HCEC 1CT (cell line): ENCODE measurements around the gene G0S2.

Experiments
- DNase-seq: peaks from one replicate; pipeline ENCODE4 v3.0.0-alpha.2; 2017

G0S2 gene

DNA sequence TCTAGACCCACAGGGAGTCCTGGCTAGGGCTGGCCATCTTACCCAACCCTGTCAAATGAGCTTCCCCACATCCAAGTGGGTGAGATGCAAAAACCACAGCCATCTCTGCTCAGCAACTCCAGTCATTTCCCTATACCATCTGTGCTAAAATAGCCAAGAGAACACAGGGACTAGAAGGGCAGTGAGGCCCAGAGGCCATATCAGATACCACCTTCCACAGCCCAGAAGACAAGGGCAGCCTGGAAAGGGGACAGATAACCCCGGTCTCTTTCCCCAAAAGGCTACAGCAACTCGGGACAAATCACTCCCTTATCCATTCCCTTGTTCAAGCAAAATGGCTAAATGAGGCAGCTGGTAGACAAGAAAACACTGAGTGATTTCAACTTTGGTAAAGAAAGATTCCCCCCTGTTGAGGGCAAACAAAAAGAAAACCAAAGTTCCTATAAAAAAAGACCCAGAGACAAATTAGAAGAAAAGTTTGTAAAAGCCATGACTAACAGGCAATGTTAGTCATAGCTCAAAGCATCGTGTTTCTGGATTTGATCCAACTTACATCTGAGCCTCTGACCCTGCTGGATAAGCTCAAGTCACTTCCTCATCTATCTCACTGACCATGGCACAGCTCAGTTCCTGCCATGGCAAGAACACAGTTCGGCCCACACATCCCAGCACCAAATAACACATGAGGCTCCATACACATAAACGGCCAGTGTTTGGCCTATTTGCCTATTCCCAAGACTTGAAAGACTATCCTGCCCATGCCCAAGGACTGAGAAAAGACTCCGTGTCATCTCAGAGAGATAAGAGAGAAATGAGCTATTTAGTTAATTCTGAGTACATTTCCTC lies 26.1 kb upstream of the G0S2 start:
- DNase-seq = peak; percentile 95

DNA sequence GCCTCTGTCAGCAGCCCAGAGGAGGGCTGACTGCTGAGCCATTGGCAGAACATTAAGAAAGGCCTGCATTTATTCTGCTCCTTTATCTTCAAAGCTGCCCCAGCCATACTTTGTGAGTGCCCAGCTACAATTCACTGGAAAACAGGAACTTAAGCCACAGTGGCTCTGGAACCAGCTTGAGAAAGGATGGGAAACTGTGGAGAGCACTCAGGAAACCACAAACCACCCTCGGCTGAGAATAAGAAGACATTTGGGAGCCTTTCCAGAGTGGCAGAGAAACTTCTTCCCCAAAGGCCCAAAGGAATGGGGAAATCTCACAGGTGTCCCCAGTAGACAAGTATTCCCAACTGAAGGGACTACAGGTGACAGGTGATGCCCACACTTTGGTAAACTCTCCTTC lies 24.8 kb upstream of the G0S2 start:
- no peak for DNase-seq

DNA sequence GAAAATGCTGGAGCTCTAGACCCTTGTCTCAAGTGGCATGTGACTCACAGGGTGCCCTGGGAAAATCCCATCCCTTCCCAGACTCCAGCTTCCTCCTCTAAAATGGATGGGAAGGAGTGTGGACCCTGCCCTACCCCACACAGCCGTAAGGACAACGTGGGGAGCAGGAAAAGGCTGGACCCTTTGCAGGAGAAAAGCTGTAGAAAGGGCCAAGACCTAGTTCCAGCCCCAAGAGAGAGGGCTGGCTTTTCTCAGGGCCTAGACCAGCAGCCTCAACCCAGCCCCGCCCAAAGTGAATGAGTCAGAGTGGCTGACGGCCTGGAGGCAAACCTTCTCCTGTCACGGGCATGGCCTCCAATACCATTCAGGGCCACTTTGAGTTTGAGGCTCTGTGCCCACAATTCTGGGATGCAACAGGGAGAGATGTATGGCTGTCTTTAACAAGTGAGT lies 24.0 kb upstream of the G0S2 start:
- DNase-seq = peak; percentile 86

DNA sequence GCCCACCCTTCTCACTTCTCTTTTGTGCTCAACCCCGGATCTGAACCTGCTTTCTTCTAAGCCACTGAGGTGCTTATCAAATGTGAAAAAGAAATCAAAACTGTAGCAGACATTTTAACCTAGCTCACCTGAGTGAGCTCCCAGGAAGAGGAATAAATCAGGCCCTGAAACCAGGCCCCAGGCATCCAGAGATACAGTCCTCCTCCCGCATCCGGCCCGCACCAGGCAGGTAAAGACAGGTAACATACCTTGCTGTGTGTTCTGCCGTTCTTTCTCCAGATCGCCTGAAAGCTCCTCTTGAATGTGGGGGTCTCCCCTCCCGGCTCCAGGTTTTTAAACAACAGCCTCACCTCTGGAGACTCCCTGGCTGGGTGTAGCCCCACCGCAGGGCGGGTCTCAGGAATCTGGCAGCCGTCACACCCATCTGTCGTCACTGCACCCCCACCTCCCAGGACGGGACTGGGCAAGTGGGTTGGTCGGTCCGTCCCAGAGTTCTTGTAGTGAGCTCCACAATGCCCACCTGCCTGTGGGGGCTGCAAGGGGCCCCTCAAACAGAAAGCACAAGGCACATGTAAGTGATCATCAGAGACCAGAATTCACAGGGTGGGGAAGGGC lies 23.0 kb upstream of the G0S2 start, which contains the start of gene LAMB3:
LAMB3 (minus strand) TSS at position 305 of the 615 bp plus-strand sequence. CDS start 1,481 bp downstream, outside the sequence.
- DNase-seq = no peak

DNA sequence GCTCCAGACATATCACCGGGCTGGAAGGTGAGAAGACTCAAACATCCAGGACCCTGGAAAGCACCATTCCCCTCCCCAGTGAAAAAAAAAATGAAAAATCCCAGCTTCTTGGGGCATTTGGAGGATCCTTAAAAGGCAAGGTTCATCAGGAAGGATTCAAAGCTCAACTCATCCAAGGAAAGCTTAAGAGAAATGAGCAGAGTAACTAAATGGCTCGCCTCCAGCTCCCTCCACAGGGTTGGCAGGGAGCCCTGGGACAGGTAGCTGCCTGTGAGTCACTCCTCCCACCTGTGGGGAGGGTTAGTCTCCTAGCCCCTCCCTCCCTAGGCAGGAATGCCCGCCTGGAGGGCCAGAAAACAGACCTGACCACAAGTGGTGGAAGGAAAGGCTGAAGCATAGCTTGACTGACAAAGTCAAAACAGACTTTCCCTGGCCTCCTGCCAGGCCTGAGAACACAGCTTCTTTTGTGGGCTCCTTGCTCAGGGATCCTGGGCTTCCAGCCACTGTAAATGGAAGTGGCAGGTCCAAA lies 22.3 kb upstream of the G0S2 start:
- DNase-seq = no peak

DNA sequence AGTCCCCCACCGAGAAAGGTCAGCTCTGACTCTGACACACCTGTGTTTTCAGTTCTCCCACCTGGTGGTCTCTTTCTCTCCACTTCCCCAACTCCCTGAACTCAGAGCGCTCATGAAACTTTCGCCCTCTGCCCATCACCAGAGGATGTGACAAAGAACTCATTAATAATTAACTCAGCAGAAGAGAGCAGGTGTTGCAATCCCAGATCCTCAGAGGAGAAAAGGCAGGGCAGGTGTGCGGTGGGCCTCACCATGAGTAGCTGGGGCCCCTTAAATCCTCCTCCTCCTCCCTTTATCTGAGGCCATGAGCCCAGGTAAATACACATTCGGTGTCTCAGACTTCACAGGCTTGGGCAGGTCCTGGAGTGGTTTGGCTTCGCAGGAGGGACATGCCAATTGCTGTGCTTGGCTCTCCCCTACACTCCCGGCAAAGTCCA lies 21.3 kb upstream of the G0S2 start:
- DNase-seq = no peak

DNA sequence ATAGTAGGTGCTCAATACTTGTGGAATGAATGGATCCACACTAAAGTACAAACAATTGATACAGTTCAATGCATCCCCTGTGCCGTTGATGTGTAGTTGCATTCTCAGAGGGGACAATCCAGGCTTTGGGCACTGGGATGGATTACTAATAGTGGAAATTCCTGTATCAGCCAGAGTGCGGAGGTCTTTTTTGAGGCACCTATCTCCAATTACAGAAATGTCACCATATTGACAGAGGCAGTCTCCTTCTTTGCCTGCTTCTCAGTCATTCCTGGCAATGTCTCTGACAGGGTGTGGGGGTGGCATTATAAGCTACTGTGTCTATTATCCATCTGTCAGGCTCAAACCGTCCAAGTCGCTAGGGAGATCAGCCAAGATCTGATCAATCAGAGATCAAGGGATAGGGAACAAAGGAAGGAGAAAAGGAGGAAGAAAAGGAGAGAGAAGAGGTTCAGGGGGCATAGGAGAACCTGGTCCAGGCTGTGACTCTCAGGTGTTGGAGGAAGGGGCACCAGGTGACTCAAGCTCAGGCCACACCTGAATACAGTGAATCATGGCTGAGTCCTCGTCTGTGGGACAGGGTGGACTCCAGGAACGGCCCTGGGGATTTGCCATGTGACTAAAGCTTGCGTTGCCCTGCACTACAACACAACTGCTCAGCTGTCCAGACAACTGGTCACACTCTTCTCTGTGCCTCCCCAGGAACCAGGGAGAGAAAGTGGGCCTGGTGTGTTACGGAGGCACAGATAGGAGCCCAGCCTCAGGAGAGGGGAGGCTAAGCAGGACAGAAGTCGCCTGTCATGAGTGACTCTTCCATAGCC lies 19.6 kb upstream of the G0S2 start:
- DNase-seq = no peak

DNA sequence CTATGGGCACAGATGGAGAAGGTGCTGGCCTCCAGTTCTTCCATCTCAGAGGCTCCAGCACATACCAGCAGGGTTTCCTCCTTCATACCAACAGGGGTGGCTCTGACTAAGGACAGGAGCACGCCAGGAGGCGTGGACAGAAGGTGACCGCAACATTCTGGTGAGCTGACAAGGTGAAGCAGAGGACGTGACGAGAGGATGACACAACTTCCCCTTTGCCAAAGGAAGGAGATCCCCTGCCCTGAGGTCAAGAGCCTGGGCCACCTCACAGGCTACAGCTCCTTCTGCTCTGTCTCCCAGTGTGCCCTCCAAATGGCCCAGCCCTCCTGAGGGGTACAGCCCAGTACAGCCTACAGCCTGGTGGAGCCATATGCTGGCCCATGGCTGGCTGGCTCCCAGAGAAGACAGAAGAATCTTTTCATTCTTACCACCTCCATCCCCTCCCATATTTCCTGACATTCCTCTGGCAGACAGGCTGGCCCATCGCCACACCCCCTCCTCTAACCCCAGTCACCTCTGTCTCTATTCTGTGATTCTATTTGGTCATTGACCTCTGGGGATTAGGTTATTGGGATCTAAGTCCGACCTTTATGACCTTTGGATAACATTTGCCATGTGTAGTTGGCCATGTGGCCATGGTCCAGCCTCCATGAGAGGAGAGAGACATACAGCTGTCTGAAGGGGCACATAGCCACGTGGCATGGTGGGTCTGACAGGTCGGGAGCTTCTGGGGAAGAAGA lies 17.9 kb upstream of the G0S2 start:
- peak; percentile 95 for DNase-seq

DNA sequence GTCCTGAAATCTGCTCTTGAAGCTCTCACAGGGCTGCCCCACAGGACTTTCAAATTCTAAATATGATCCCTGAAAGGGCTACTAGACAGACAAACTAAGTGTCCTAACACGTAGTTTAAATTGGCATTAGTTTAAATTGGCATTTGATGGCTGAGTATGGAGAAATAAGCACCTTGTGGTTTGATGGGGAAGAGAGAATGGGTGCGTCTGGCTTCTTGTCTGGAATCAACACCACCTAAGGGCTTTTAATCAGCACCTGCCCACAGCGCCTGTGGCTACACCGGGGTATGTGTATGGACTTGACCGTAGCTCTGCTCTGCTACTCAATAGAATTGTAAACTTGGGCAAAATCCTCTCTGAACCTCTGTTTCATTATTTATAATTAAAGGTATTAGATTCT lies 17.3 kb upstream of the G0S2 start:
- DNase-seq = no peak

DNA sequence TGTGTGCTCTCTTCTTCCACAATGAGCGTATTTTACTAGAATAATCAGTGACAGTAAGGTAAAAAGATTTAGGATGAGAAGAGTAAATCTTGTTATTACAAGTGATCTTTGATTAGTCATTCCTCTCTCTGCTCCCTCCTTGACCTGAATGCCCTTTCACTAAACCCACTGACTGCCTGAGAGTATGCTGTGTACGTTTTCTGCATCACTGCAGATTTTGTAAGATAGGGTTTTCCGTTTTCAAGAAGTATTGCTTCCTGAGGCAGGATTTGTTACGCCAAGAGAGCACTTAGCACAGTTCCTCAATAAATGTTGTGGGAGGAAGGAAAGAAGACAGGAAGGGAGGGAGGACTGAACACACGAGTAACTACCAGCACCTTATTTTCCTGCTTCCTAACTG lies 15.3 kb upstream of the G0S2 start:
- DNase-seq = peak; percentile 66

DNA sequence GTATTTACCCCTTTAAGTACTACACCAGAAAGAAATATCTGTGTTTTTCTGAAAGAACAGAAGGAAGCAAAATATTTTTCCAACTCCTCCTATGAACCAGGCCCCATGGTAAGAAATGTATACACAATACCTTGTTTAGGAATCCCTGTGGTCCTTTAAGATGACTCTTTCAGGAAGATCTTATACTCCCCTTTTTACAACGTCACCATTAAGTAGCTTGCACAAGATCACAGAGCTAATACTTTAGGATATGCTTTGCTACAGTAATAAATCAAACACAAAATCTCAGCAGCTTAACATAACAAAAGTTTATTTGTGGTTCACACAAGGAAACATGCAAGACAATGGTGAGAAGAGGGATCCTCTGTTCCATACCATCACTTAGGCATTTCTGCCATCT lies 14.1 kb upstream of the G0S2 start:
- peak; percentile 42 for DNase-seq

DNA sequence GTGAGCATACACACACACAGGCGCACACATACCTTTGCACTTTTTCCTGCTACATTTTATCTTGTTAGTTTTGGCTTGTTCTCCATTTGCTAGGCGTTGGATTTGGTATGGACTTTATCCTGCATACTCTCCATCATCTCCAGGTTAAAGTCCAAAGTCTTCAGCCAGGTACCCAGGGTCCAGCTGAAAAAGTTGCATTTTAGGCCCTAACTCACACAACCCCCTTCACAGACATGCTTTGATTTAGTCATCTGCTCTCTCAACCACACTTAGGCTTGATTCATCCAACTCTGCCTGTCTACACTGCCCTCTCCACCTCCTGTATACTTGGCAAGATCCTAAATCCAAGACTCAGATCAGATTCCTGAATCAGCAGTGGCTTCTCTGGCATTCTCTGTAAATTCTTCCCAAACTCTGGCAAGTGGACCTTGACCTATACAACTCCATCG lies 12.3 kb upstream of the G0S2 start:
- peak; percentile 63 for DNase-seq

DNA sequence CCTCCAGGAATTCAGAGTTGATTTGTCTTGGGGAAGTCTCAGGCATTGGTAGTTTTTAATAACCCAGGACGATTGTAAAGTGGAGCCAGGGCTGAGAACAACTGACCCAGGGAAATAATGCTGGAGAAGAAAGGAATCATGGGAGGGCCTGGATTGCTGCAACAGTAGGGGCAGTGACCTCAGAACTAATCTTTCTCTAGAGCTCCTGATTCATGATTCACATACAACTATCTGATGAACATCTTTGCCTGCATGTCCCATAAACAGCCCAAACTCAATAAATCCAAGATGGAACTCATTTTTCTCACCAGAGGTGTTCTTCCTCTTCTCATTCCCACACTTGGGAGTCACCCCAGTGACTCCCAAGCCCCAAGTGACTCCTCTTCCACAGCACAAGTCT lies 8.1 kb upstream of the G0S2 start:
- no peak for DNase-seq

DNA sequence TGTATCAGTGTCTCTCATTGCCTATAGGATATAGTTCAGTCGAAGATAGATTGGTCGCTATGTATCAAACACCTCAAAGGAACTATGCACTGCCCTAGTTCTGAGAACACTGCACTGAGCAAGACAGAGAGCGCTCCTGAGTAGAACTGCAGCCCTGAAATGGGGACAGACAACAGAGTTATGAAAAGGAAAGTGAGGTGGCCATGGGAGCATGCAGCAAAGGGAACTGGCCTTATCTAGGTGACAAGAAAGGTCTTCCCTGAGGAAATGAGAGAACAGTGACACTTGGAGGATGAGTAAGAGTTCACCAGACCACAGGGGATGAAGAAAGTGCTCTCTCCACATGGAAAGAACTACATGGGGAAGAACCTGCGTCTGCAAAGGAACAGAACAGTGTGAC lies 7.5 kb upstream of the G0S2 start:
- DNase-seq = peak; percentile 37

DNA sequence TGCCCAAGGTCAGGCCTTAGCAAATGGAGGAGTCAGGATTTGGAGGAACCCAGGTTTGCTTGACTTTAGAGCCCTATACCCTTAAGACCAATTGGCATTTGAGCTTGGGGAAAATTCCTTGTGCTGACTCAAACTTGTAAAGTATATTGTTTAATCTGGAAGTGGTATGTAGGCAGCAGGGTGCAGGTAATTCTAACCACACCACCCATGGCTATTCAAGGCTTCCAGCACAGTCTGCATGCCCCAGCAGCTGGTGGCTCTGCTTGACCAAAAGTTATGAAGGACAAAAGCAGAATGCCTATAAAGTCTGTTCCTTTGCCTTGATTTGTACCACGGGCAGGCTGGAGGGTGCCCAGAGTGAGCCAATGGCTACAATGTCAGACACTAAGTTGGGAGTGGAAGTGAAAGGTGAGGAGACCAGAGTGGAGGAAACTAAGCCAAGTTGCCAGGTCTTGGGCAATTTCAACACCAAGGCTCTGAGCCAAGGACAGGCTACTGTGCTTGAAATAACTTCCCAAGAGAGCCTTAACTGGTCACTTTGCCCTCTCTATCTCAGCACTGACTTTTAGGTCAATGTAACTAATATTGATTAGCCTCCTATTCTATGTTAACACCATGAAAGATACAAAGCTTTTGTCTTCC lies 4.7 kb upstream of the G0S2 start:
- no peak for DNase-seq

DNA sequence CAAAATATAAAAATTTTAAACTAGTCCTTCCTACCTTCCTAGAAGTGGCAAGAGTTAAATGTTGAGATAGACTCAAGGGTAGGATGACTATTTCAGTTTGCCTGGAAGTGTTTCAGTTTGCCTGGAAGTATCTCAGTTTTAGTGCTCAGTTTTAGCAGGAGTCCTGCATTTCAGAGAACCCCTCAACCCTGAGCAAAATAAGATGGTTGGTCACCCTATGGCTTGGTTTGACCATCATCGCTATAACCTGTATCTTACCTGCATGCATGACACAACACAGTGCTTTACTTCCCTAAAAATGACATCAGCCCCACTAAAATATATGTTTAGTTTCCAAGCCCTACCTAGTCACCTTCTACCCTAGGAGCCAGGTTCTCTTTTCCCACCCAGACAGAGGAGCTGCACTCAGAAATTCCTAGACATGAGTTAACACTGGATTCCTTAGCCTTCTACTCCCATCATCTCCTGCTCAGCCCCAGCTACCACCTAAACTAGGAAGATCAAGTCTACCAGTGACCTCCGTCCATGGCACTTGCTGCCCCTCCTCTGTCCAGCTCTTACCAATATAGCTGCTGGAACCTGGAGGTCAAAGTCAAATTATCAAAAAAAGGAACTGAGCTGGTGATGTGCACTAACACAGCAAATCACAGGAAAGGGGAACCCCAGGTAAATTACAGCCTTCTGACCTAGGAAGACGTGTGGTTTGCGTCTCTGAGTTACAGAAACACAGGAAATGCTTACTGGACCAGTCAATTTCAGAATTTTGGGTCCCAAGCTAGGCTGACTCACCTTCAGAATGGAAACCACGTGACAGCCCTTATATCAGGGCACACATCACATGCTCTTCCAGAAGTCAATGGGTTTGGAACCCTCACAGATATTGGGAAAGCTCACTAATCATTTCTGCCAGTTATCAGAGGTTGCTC lies 2.2 kb upstream of the G0S2 start:
- peak; percentile 74 for DNase-seq

DNA sequence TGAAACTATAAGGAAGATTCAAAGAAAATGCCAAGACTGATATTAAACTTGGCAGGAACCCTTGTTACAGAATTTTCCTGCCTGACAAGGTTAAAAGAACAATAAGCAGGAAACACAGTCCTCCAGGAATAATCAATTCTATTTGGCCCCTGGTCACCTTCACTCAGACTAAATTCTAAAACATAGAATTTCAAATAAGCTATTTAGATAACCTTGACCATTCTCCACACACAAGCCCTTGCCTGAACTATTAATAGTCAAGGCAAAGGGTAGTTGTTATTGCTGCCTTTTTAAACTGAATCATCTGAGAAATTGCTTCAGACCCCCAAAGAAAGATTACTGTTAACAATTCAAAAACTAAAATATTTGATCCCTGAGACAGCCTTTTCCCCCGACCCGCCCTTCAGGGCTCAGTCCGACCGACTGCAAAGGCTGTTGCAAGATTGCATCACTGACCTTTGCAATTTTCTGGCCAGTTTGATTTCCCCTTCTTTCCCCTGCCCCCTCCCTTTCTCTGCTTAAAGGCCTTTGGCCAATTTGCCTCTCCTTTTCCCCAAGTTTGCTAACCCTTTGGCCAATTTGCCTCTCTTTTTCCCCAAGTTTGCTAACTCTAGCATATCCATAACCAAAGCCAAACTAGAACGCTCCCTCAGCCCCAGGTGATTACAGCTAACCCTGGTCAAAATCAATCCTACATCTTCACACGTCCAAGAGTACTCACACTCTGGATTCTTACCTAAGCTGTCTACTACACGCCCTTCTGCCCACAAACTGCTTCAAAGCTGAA lies 1.4 kb upstream of the G0S2 start:
- peak; percentile 46 for DNase-seq

DNA sequence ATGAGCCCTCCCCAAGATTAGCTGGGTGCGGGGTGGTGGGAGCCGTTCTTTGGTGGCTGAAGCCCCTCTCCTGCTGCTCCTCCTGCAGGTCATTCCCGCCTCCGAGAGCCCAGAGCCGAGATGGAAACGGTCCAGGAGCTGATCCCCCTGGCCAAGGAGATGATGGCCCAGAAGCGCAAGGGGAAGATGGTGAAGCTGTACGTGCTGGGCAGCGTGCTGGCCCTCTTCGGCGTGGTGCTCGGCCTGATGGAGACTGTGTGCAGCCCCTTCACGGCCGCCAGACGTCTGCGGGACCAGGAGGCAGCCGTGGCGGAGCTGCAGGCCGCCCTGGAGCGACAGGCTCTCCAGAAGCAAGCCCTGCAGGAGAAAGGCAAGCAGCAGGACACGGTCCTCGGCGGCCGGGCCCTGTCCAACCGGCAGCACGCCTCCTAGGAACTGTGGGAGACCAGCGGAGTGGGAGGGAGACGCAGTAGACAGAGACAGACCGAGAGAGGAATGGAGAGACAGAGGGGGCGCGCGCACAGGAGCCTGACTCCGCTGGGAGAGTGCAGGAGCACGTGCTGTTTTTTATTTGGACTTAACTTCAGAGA lies 448 bp downstream of the G0S2 start:
- DNase-seq = no peak

DNA sequence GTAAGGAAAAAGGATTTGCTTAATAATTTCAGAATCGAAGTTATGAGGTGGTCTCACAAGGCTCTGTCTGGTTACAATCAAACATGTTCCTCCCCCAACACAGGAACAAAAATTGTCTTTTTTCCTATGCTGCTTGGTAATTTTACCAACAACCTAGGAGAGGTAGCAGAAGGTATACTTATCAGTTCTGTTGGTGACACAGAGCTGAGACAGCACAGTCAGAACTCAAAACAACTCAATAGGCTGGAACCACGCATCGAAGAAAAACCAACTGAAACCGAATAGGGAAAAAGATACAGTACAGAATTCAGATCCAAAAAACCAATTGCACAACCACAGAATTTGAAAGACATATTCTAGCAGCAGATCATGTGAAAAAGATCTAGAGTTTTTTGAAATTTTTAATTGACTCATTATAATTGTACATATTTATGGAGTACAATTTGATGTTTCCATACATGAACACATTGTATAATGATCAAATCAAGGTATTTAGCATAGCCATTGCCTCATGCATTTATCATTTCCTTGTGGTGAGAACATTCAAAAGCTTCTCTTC lies 3.8 kb downstream of the G0S2 start:
- no peak for DNase-seq
